ENCODE measurements around the gene PEX10. TPM values are rescaled to one million over a fixed set of nuclear protein-coding genes. Genes with fewer than 3 reads are reported as not detected.

Gene PEX10
- total RNA-seq, 1 donor from 2014 or later = 14.6 TPM

DNA sequence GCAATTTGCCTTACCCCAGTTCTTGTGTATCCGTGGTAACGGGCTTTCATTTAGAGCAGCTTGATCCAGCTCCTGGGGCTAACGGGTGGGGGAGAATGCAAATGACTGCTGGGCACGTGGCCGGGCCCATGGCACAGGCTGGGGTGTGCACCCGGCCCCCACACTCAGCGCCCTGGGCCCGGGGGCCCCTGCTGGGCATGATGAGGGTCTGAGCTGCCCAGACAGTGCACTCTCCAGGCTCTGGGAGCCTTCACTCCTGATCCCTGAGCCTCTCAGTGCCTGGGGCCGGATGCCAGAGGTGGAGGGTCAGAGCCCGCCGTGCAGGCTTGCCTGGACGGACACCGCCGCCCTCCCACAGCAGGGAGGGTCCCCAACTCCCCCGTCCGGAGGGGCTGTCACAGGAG is 20.1 kb upstream of the PEX10 start:
- Histone ChIP-seq H3K4me3 (no peak overlapping the region), H3K36me3 (no peaks in the 10 kb centered on the region), H3K4me1 (no peaks in the 10 kb centered on the region), H3K27me3 (peaks cover 15% of the 10 kb centered on the region), H3K27ac (no peak overlapping the region), H3K9me3 (no peaks in the 10 kb centered on the region)
- ATAC-seq (no peak), DNase-seq (no peak)
- intact Hi-C loops (cut with DNase I) = no loop called here
- TF ChIP-seq, protein P1, sequence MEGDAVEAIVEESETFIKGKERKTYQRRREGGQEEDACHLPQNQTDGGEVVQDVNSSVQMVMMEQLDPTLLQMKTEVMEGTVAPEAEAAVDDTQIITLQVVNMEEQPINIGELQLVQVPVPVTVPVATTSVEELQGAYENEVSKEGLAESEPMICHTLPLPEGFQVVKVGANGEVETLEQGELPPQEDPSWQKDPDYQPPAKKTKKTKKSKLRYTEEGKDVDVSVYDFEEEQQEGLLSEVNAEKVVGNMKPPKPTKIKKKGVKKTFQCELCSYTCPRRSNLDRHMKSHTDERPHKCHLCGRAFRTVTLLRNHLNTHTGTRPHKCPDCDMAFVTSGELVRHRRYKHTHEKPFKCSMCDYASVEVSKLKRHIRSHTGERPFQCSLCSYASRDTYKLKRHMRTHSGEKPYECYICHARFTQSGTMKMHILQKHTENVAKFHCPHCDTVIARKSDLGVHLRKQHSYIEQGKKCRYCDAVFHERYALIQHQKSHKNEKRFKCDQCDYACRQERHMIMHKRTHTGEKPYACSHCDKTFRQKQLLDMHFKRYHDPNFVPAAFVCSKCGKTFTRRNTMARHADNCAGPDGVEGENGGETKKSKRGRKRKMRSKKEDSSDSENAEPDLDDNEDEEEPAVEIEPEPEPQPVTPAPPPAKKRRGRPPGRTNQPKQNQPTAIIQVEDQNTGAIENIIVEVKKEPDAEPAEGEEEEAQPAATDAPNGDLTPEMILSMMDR (IDR thresholded peaks at IDR 0.05) = no peak

DNA sequence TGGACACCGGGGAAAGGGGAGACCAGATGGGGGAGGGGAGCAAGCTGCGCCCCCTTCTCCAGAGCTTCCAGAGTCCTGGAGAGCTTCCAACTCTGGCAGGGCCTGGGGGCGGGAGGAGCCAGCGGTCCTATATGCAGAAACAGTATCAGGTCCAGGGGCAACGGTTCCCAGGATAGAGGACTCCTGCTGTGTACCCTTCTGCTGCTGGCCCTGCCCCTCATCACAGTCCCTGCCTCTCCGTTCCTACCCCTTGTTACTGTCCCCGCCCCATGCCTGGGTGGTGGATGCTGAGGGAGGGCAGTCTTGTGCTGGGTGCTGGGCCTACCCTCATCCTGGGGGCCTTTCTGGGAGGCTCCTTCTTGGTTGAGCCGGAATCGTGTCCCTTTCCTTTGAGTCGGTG is 19.2 kb upstream of the PEX10 start:
- Histone ChIP-seq H3K4me3 (no peak overlapping the region), H3K4me1 (no peaks in the 10 kb centered on the region), H3K27me3 (peaks cover 18% of the 10 kb centered on the region), H3K36me3 (no peaks in the 10 kb centered on the region), H3K9me3 (no peaks in the 10 kb centered on the region), H3K27ac (no peak overlapping the region)
- TF ChIP-seq, protein P1 (IDR thresholded peaks at IDR 0.05) = no peak
- DNase-seq (no peak), ATAC-seq (no peak)
- intact Hi-C loops (cut with DNase I) = no loop called here

DNA sequence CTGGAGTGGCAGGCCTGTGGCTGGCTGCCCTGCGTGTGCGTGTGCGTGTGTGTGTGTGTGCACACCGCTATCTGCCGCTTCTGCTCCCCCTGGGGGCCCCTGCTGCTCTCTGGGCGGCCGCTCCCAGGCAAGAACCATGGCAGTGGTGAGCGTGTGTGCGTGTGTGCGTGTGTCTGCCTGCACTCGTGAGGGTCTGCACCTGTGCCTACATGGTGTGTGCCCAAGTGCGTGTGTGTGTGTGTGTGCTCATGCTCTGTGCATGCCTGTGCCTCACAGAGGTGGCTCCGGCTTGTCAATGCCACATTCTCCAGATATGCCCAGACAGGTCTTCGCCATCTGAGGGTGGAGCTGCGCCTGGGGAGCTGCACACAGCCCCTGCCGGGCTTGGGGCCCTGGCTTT is 18.7 kb upstream of the PEX10 start:
- no peaks in the 10 kb centered on the region for H3K36me3 ChIP-seq
- ATAC-seq (no peak), DNase-seq (no peak)
- intact Hi-C loops (cut with DNase I) = no loop called here
- no peak overlapping the region for H3K27ac ChIP-seq
- TF ChIP-seq, protein P1 (IDR thresholded peaks at IDR 0.05) = no peak
- peaks cover 18% of the 10 kb centered on the region for H3K27me3 ChIP-seq
- H3K4me3 ChIP-seq = no peak overlapping the region
- no peaks in the 10 kb centered on the region for H3K4me1 ChIP-seq
- no peaks in the 10 kb centered on the region for H3K9me3 ChIP-seq

DNA sequence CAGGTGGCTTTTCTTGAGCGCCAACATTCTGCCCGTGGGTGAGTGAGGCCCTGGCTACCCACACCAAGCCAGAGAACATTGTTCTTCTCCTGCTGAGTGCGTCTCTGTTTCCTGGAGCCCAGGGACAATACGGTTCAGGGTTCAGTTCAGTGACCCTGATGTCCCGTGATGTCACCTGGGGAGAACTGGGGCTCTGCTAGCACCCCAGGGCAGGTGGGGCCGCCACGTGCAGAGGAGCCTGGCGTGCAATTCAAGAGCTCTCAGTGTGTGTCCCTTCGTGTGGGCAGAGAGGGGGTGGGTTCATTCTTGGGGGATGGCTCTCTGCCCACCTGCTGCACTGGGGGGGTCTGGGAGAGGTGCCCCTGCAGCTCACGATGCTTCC is 18.2 kb upstream of the PEX10 start:
- Histone ChIP-seq H3K27me3 (peaks cover 18% of the 10 kb centered on the region), H3K27ac (no peak overlapping the region), H3K4me3 (no peak overlapping the region), H3K36me3 (no peaks in the 10 kb centered on the region), H3K4me1 (no peaks in the 10 kb centered on the region), H3K9me3 (no peaks in the 10 kb centered on the region)
- ATAC-seq (no peak), DNase-seq (no peak)
- intact Hi-C loops (cut with DNase I) = no loop called here
- TF ChIP-seq, protein P1 (IDR thresholded peaks at IDR 0.05) = no peak

DNA sequence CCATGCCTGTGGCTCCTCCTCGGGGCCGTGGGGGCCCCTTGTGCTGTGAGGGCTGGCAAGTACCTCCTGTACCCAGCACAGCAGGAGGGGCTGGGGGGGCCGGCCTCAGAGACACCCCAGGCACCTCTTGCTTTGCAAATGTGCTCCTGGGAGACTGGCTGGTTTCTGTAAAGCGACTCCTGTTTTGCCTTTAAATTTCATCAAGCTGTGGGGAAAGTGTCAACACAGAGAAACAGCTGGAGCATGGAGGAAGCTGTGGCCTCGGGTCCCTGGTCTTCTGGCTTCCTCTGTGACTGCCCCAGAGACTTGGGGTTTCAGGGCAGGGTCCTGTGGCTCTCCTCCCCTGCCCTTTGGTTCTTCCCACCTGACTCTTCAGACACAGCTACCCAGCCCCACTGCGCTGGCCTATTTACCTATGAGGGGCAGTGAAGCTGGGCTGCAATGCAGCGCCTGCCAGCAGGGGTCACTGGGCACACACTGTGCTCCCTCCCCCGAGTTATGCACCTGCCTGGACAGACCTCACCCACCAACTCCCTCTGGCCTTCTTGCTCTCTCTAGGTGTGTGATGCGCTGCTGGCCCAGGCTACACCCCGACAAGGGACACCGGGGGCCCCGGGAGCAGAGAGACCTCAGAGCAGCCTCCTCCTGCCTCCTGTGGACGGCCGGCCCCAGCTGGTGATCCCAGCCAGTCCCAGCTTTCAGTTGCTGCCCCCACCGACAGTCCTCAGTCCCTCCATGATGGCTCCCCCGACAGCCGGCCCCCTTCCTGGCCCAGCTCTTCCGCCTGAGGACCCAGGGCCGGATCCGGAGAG is 17.6 kb upstream of the PEX10 start:
- no peak overlapping the region for H3K4me3 ChIP-seq
- intact Hi-C loops (cut with DNase I) = no loop called here
- no peak overlapping the region for H3K27ac ChIP-seq
- no peak for ATAC-seq
- H3K27me3 ChIP-seq = peaks cover 18% of the 10 kb centered on the region
- no peaks in the 10 kb centered on the region for H3K4me1 ChIP-seq
- no peaks in the 10 kb centered on the region for H3K9me3 ChIP-seq
- no peaks in the 10 kb centered on the region for H3K36me3 ChIP-seq
- no peak for DNase-seq
- TF ChIP-seq, protein P1 (IDR thresholded peaks at IDR 0.05) = no peak

Measured in upper lobe of right lung (tissue), 1 donor.